ENCODE results near the gene LCE3A.

DNA sequence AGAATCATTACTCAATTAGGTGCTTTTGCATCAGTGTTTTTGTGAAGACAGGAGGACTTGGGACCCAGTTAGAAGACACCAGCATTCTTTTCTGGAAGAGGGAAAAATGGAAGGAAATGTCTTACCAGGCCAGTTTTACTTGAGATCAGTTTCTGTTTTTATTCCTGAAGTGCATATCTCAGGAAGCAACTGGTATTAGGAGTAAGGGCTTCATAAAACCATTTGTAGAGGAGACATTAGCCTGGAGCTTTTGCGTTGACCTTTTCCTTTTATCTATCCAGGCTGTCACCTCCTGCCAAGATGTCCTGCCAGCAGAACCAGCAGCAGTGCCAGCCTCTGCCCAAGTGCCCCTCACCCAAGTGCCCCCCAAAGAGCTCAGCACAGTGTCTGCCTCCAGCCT, 9.4 kb downstream of the LCE3A start, which contains the start of gene LCE3B:
- TF ChIP-seq TARDBP (IDR thresholded peaks at IDR 0.05), result no peak
- no peak for TF ChIP-seq SP1 (IDR thresholded peaks at IDR 0.05)
- no peak for TF ChIP-seq ELF4 (IDR thresholded peaks at IDR 0.05)
- no peak for TF ChIP-seq FOXK2 (IDR thresholded peaks at IDR 0.05)
- no peak for TF ChIP-seq FOXA1 (IDR thresholded peaks at IDR 0.05)
- TF ChIP-seq LEF1 (IDR thresholded peaks at IDR 0.05; ENCODE audit: borderline replicate concordance), result no peak
- no peak for TF ChIP-seq SUZ12 (IDR thresholded peaks at IDR 0.05)
- no peak for TF ChIP-seq FOXM1 (IDR thresholded peaks at IDR 0.05; ENCODE audit: borderline replicate concordance)
- no peak for TF ChIP-seq ZNF384 (IDR thresholded peaks at IDR 0.05)
- TF ChIP-seq, protein P1, sequence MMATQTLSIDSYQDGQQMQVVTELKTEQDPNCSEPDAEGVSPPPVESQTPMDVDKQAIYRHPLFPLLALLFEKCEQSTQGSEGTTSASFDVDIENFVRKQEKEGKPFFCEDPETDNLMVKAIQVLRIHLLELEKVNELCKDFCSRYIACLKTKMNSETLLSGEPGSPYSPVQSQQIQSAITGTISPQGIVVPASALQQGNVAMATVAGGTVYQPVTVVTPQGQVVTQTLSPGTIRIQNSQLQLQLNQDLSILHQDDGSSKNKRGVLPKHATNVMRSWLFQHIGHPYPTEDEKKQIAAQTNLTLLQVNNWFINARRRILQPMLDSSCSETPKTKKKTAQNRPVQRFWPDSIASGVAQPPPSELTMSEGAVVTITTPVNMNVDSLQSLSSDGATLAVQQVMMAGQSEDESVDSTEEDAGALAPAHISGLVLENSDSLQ (IDR thresholded peaks at IDR 0.05), result no peak

Measured in HEK293T (cell line).